CD4-positive, alpha-beta T cell treated with Interleukin-6 at 100 ng/mL for 8 hours (primary cell): ENCODE results near the gene FNDC7.
A peak's percentile ranks its signal among the peaks of the same experiment; 100 is the strongest.
"Not testable (repeated sequence)": the region's sequence is repeated elsewhere in the genome, so short reads cannot be mapped to it uniquely, and the experiment has no call there.

Experiments
- DNase-seq: peaks from one replicate; pipeline ENCODE4 v3.0.0-alpha.2; 2020; ENCODE audit warnings: mixed read lengths, low spot score

FNDC7 gene, protein sequence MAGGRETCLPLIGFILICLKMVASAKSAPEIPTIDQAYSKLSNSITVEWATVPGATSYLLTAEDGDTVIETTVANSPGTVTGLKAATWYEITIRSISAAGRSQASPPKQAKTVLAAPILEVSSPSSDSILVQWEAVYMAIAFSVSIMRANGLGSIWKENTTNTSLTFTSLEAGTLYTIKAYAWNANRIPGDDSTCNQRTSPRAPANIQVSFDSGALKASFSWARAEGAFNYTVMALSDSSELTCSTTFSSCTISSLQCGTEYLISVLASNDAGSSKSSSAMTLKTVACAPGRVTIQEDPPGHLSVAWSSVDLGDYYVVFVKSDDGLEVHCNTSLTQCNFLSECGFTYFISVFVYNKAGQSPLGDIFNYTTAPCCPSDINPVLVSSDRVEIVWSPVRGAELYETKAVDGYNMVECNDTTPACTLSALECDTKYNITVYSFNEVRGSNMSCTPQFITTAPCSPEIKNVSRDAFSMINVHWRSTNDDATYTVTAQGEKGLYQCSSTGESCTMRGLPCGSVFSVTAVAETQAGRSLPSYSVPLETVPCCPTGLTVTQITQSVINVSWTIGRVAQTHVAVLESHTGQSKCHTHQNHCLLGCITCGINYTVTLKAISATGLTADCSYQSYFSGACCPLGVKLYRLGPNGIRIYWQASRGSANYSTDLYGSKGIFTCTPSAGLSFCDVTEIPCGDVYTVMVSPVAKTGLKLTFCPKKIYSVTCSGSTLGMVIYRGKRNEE

DNA sequence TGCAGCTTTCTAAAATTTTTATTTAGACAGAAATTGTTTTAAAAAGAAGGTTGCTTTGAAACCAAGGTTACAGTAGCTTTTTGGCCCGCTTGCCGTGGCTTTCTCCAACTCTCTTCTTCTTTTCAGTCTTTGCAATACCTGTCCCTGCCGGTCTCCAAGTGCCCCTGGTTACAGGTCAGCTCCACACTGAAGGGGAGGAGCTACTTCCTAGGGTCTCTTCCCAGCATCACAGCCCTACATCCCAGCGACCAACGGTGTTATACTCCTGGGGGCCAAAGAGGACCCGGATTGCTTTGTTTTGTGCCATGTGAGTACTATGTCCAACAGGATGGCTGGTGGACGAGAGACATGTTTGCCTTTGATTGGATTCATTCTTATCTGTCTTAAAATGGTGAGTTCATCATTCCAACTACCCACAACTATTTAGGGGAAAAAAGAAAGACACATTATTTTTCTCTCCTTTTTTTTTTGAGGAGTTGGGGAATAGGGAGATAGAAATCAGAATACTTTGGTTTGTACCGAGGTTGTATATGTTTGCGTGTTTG is at the start of gene FNDC7:
Gene FNDC7, plus strand, starts transcription at position 303 of the 545 bp plus-strand sequence. Its CDS starts 26 bp downstream, at position 329.
- no peak for DNase-seq

GRCh38 chr1:108663074-108663473 is 49.6 kb upstream of the FNDC7 start:
- no peak for DNase-seq

- DNase-seq: no peak
These were observed 48.2 kb upstream of the FNDC7 start for GRCh38 chr1:108664481-108664880.

GRCh38 chr1:108665067-108665466 is 47.6 kb upstream of the FNDC7 start:
- DNase-seq: no peak

DNA sequence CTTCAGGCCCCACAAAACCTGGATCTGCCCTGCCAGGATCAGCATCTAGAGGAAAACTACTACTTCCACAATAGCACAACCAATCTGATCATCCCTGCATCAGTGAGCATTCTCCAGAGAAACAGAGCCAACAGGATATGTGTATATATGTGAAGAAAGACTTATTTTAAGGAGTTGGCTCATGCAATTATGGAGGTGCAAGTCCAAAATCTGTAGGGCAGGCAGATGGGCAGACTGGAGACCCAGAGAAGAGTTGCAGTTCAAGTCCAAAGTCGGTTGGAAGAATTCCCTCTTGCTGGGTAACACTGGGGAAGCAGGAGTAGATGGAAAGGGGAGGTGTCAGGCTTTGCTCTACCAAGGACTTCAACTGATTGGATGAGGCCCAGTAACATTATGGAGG is 46.9 kb upstream of the FNDC7 start:
- no peak for DNase-seq

DNA sequence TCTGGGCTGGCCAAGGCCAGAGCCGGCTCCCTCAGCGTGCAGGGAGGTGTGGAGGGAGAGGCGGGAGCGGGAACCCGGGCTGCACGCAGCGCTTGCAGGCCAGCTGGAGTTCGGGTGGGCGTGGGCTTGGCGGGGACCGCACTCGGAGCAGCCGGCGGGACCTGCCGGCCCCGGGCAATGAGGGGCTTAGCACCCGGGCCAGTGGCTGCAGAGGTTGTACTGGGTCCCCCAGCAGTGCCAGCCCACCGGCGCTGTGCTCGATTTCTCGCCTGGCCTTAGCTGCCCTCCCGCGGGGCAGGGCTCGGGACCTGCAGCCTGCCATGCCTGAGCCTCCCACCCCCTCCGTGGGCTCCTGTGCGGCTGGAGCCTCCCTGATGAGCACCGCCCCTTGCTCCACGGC is 45.3 kb upstream of the FNDC7 start:
- DNase-seq: not testable (repeated sequence)

- DNase-seq: no peak
These were observed 43.9 kb upstream of the FNDC7 start for GRCh38 chr1:108668777-108669176.

GRCh38 chr1:108669679-108670078 is 43.0 kb upstream of the FNDC7 start:
- no peak for DNase-seq

DNA sequence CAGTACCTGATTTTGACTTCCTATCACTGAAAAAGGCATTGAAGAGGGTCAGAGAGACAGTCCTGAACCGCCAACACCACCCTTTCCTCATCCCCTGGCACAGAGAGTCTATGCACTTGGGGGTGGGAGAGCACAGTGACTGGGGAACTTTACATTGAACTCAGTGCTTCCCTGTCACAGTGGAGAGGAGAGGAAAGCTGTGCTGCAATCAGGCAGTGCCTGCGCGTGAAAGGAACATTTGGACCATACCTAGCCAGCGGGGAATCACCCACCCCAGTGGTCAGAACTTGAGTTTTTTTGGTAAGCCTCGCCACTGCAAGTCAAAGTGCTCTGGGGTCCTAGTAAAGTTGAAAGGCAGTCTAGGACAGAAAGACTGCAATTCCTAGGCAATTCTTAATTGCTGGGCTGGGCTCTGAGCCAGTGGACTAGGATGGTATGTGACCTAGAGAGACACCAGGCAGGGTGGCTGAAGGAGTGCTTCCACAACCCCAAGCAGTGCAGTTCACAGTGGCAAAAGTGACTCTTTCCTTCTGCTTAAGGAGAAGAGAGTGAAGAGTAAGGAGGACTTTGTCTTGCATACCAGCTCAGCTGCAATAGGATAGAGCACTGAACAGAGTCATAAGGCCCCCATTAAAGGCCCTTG is 42.5 kb upstream of the FNDC7 start:
- DNase-seq: no peak

DNA sequence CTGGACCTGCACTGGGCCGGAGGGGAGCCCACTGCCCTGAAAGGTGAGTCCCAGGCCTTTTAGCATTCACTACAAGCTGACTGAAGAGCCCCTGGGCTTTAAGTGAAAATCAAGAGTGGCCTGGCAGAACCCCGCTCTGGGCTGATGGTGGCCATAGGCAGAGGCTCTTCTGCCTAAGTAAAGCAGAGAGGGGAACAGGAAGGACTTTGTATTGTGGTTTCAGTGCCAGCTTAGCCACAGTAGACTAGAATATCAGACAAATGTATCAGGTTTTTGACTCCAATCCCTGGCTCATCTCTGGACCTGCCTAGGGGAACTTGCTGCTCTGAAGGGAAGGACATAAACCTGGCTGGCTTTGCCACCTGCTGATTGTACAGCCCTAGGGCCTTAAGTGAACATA is 41.6 kb upstream of the FNDC7 start:
- DNase-seq: no peak

- no peak for DNase-seq
These were observed 34.0 kb upstream of the FNDC7 start for GRCh38 chr1:108678706-108679105.

DNA sequence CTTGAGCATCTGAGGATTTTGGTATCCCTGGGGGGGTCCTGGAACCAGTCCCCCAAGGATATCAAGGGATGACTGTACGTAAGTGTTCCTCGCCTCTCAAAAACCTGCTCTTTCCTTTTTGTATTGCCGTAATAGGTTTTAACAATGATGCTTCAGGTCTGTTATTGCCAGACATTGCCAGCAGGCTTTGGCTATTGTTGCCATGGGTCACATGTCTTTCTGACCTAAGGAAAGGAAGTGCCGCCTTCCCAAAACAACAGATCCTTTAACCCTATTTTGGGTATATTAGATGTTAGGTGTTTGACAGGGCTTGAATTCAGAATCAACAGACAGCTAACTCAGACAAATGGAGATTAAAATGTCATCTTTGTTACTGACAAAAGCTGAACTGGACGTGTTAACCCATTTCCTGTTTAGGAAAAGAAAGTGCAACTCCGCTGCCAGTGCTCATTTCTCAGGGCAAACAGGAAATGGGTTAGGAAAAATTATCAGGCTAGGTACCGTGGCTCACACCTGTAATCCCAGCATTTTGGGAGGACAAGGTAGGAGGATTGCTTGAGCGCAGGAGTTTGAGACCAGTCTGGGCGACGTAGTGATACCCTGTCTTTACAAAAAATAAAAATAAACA is 33.0 kb upstream of the FNDC7 start:
- DNase-seq: no peak

- DNase-seq: not testable (repeated sequence)
These were observed 31.0 kb upstream of the FNDC7 start for GRCh38 chr1:108681701-108682100.

- no peak for DNase-seq
These were observed 27.2 kb upstream of the FNDC7 start for GRCh38 chr1:108685529-108685928.

- no peak for DNase-seq
These were observed 25.9 kb upstream of the FNDC7 start for GRCh38 chr1:108686614-108687313.

DNA sequence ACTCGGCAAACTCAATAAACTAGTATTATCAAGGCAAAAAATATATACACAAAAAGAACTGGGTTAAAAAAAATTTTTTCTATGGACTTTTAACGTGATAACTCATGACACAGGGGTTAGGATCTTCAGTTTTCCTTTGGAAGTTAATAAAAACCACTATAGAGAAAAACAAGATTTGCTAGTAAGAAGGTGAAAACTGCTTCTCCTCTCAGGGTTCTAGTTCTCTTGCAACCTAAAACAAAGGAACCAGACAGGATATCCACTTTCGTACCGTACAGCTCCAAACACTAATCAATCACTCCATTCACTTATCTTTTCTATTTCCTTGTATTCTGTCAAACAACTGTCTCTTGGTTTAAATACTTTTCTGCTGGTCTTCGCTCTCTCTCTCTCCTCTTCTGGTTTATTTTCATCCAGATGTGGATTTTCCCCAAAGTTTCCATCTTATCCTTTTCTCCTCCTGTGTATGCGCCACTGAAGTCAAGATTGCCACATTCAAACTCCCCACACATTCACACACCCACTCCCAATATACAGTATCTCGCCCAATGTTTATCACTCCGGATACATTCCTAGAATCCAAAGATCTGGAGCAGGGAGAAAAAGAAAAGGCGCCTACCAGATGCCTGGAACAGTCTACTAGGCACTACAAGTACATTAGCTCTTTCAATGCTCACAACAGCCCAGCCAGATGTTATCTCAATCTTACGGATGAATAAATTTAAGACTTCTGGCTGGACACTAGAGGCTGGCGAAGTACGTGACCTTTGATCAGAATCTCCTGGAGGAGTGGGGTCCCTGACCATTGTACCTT is 21.4 kb upstream of the FNDC7 start:
- DNase-seq: no peak

DNA sequence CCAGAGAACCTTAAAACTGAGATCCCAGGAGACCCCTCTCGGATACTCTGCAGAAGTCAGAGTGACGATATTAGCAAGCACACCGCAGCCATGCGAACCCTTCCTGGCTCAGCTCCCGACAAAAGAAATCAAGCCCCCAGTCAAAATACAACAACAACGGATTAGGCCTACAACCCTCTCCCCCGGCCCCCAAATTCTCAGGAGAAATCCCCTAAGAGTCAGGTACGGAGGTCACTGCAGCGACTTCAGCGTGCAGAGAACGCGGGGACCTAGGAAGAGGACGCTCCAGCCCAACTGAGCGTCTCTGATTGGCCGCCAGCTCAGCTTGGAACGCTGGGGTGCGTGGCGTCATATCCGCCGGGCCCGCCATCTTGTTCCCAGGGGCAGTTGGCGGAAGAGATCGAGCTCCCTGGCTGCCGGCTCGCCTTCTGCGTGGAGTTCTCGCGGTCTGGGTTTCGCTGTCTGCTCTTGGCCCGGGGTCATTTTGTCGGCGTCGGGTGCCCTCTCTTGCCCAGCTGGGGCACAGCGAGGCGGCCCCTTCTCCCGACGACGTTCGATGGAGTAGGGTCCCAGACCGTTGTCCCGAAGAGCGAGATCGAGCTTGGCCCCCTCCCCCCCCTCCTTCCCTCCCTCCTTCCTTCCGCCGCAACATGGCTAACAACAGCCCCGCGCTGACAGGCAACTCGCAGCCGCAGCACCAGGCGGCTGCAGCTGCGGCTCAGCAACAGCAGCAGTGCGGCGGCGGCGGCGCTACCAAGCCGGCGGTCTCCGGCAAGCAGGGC is 20.6 kb upstream of the FNDC7 start, which contains the start of gene PRPF38B:
Gene PRPF38B, plus strand, starts transcription at position 369 of the 782 bp plus-strand sequence. Its CDS starts 282 bp downstream, at position 651.
- peak; percentile 93 for DNase-seq

DNA sequence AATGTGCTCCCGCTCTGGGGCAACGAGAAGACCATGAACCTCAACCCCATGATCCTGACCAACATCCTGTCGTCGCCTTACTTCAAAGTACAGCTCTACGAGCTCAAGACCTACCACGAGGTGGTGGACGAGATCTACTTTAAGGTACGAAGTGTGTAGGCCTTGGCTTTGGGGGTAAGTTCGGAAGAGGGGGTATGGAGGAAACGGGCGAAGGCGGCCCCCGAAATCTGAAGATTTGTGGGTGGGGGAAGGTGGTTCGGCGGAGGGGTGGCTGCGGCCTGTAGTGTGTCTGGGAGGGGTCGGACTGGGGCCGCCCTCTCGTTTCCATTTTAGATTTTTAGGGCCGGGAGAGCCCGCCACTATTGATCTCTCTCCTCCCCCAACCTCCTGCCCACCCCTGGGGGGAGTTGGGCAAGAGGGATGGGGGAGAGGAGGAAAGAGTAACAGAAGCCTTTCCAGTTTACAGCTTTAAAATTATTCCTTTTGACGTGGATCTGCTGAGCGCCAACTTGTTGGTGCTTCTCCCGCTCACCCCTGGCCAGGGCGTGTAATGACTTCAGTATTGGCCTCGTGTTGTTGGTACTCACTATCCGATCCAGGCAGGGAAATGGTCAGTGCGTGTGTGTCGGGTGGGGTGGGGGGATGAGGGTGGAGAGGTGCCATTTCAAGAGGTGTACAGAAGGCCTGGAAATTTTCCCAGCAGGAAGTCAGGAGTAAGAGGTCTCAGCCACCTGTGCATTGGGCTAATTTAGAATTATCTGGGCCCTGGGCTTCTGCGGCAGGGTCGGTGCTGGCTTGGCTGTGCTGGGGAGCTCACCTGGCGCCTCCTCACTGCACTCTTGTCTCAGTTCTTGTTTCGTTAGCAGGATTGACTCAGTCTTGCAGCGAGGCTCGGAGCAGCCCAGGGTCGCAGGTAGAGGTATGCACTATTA is 19.7 kb upstream of the FNDC7 start:
- DNase-seq: peak; percentile 82
